Stimulated activated CD8-positive, alpha-beta memory T cell treated with anti-CD3 and anti-CD28 coated beads, Interleukin-12 subunit alpha, Interleukin-12 subunit beta, amount 100 ng/mL, for 24 hours (primary cell): ENCODE data around the gene LPIN2.
"Not testable (repeated sequence)": the region's sequence is repeated elsewhere in the genome, so short reads cannot be mapped to it uniquely, and the experiment has no call there.

Experiments
- DNase-seq: peaks from one replicate; pipeline ENCODE4 v3.0.0-alpha.2; 2020; ENCODE audit errors: extremely low read depth

LPIN2 gene

DNA sequence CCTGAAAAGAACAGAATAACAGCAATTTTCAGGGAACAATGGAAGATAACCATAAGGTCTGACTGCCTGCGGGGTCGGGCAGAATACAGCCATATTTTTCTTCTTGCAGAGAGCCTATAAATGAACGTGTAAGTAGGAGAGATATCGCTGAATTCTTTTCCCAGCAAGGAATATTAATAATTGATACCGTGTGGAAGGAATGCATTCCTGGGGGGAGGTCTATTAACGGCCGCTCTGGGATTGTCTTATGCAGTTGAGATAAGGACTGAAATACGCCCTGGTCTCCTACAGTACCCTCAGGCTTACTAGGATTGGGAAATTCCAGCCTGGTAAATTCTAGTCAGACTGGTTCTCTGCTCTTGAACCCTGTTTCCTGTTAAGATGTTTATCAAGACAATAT, 9.2 kb downstream of the LPIN2 start:
- not testable (repeated sequence) for DNase-seq

DNA sequence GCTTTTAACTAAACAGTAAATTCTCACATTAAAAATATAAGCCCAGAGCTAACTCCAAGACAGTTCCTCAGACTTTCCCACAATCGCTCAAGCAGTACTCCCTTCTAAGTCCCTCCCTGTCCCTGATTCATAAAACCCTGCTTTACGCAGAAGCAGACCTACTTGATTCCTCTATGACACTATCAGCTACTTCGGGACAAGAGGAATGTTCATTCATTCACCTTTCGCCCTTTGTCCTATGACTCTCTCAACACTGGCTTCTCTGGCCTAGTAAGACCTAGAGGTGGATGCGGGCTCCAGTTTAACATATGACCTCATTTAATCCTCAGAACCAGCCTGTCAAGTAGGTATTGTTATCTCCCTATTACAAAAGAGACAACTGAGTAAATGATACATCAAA, 10.2 kb downstream of the LPIN2 start:
- no peak for DNase-seq

DNA sequence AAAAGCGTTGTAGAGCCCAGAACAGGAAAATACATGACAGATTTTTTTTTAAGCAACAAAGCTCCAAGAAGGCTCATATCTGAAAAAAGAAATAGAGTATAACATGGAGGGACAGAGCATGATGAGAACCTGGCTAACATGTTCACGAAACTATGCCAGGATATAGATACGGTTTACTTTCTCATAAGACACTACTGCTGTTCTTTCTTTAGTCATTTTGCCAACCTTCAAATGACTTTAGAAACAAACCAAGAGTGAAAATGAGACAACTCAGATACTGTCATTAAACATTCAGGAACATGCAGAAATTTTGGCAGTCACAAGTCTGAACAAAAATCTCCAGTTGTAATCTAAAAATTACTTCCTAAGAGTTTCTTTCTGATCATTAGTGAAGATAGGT, 14.3 kb downstream of the LPIN2 start:
- no peak for DNase-seq

DNA sequence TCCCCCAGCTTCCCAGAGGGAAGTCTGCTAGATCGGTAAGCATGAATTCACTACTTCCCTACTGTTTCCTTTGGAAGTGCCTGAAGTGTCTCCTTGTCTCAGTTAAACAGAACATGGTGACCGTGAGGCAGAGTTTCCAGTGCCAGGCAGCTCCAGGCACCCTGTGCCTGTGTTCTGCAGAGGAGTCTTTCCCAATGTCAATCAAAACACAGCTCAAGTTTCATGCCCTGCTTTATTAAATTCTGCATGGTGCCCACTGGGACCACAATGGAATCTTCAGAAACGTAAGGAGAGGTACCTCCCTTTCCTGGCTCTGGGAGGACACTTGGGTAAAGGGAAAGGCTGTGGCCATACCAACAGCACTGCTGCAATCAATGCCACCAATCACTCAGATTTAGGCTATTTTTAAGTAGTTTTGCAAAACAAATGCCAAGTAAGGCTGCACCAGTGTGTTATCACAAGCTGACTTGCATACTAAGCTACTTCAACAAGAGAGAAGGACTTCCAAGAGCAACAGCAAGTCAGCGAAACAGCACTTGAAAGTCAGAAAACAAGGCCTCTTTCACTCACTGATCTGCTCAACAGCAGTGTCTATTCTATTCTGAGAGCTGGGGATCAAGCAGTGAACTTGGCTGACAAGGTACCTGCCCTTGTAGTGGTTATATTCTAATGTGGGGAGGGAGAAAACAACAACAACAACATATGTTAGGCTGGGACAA, 14.9 kb downstream of the LPIN2 start:
- DNase-seq = no peak

DNA sequence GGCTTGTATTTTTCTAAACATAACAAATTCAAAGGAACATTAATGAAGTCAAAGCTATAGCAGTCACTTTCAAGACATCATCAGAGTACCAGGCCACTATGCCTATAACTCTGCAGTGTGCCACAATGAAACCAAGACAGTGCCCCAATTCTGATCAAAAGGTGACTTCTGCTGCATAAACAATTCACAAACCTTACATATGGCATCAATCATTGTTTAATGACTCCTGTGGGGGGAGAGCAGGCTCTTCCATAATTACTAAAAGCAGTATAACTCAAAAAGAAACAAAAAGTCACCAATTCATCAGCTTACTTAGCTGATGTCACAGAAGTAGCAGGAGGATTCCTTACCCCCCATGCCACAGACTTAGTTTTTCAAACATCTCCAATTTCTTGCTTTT, 15.5 kb downstream of the LPIN2 start:
- DNase-seq = no peak

DNA sequence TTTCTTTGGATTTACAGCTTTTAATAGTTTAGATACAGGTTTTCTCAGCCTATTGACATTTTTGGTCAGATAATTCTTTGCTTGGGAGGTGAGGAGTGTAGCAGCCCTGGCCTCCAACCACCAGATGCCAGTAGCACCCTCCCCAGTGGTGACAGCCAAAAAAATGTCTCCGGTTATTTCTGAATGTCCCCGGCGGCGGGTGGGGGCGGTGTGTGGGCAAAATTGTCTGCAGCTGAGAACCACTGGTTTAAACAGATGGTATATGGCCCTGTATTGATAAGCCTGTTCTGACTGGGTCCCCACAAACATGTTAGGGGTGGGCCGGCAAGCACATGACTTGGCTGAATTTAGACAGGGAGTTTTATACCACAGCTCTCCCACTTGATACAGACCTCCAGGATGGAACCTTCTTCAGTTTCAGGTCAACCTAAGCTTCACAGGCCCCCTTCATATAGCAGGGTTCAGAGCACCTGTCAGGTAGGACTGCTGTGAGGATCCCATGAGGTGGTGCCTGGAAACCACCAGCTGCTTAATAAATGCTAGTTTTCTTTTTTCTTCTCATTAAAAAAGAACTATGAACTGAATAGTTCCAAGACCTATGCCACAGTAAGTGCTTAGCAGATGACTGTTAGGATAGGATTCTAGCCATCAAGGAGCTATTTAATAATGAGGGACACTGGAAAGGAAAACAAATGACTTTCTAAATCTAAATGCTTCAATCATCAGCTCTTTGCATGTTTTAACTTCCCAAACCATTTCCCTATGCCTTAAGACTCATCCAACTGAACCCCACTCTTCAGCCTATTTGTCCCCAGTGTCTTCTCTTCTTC, 18.1 kb downstream of the LPIN2 start:
- no peak for DNase-seq

DNA sequence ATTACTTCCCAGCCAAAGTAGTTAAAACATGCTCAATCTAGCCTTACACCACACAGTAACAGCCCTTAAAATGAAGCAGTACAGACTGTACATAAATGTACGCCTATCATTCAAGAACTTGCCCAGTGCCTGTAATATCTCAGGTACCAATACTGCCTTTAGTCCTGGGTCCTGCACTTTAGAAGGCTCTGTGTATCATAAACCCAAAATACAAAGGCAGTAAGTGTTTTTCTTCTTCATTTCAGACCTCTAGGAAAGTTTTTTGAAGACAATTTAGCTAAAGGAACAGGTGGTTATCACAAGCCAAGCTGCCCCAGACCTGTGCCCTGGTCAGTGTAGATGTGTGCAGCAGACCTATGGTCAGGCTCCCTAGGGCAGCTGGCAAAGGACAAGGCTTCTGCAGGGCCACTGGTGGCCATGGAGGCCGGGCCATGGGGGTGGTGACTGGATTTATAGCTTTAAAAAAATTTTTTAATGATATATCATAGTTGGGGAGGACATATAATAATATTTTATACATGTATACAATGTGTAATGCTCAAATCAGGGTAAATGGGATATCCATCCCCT, 18.8 kb downstream of the LPIN2 start:
- no peak for DNase-seq

DNA sequence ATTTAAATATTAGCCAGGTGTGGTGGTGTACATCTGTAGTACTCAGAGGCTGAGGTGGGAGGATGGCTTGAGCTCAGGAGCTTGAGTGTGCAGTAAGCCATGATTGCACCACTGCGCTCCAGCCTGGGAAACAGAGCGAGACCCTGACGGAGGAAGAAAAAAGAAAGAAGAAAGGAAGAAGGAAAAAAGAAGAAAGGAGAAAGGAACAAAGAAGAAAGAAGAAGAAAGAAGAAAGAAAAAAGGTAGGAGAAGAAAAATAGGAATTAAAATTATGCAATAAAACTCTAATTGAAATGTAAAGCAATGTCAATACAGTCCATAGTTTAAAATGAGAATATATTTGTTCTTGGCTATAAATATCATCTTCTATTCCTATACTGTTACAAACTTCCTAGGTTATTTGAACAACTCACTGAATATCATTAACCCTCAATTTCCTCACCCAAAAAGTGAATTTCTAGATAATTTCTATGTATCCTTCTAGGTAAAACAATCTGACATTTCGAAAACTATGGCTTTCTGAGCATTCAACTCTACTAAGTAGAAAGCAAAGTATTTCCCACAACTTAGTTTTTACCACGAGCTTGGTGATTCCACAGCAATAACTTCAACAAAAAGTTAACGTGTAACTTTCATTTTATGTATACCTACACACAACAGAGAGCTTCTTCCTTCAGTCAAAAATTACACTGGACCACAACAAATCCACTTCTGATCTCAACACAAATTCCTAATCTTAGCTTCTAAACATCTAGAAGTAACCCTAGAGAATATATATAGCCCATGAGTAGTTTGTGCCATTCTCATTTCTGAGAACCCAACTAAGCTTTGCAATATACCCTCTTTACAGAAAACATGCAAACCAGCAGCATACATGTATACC, 19.7 kb downstream of the LPIN2 start:
- DNase-seq = no peak

DNA sequence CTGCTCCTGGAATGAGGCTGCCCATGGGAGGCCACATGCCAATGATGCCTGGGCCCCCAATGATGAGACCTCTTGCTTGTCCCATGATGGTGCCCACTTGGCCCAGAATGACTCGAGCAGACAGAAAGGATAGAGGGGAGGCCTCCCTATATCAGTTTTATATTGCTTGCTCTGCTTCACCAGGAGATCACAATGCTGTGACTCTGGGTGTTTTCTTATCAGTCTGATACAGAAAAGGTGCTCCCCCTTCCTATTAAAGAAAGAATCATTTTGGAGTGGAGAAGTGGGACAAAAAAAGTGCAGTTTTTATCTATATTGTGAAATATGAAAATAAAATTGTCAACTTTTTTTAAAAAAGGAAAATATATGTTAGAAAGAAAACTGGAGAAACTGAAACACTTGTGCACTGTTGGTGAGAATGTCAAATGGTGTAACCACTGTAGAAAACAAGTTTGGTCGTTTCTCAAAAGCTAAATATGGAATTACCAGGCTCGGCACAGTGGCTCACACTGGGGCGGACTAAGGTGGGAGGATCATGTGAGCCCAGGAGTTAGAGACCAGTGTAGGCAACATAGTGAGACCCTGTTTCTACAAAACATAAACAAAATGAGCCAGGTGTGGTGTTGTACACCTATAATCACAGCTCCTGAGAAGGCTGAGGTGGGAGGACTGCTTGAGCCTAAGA, 21.8 kb downstream of the LPIN2 start:
- no peak for DNase-seq

DNA sequence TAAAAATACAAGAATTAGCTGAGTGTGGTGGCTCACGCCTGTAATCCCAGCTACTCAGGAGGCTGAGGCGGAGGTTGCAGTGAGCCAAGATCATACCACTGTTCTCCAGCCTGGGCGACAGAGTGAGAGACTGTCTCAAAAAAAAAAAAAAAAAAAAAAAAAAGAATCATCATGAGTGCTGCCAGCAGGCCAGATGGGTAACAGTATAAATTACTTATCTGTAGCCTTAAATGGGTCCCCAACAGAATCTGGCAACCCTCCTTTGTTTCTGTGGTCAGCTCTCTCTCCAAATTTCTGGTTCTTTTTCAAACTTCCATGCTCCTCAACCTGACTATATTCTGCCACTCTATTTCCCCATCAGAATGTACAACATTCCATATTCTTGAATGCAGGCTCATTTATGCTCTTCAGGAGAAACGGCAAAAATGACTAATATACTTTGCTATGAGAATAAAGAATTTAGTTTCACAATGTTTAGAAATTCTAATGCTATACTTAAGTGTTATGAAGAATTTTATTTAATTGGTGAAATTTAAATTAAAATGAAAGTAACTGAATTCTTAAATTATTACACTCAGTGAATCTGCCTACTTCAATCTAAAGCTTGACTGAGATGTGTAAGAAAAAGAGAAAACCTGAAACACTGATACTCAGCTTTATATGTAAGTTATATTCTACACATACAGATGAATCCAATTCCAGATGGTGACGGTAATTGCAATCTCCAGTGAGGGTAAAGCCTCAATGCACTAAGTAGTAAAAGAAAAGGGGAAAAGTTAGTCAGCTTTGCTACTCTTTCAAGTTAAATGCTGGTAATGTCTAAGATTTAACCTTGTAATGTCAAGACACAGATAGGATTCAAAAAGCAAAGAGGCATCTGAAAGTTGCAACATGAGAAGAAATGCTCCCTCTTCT, 24.8 kb downstream of the LPIN2 start:
- DNase-seq = no peak

DNA sequence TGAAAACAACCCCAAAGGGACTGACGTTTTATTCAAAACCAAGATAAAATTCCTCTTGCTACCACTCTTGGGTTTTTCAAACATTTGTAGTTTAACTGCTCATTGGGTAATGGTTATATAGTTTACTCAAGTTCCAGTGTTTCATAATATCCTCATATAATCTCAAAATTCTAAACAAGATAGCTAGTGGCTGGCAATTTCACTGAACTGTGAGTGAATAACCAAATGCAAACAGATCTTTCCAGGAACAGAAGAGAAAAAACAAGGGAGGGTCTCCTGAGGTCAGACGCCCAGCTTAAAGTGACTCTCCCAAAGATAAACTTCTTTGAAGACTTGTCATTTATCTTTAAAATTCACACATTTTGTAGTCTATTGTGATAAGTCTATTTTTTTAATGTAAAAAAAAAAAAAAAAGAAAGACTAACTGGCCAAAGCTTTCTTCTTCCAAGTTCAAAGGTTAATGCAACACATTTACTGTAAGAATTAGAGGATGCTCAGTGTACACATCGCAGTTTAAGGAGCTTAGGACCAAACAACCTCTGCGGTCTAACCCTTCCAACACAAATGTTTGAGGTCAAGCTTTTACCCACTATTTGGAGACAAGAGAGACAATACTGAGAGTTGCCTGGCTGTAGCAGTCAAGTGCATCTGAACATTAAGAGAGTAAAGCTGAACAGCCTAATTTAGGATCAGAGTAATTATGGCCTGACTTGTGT, 26.6 kb downstream of the LPIN2 start:
- DNase-seq = no peak

DNA sequence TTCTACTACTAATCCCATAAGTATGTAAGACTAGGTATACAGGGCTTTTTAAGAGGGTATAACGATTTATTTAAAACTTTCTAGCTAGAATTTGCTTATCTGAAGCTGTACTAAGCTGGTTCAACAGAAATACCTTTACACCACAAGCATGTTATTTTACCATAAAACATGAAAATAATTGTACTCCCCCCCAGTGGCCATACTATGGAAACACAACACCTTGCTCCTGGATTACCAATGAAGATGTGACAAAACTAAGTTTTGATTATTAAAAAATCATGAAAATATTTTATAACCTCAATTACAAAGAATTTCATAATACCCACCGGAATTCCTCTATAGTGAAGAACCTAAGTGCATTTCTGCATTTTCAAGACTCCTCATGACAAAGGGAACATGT, 27.3 kb downstream of the LPIN2 start:
- DNase-seq = no peak

DNA sequence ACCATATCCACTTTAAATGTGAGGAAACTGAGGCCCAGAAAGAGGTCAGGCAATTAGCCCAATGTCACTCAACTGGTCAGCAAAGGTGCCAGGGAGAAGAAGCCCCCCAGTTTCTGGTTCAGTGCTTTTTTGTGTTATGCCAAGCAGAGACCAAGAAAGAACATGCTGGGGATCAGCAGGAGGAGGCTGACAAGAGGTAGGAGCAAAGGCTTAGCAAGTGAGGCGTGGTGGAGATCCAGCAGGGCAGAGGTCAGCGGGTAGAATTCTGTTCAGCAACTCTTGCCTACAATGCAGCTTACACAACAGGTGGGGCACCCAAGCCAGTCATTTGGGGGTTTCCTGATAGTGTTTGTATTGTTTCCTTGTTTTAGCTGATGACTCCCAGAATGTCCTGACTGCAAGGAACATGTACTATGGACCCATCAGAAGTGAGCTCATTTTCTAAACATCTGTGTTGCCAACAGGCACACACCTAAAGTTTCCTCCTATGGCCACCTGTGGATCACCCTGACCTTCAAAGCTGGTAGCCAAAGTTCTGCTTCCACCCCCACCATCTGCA, 28.2 kb downstream of the LPIN2 start:
- DNase-seq = no peak

DNA sequence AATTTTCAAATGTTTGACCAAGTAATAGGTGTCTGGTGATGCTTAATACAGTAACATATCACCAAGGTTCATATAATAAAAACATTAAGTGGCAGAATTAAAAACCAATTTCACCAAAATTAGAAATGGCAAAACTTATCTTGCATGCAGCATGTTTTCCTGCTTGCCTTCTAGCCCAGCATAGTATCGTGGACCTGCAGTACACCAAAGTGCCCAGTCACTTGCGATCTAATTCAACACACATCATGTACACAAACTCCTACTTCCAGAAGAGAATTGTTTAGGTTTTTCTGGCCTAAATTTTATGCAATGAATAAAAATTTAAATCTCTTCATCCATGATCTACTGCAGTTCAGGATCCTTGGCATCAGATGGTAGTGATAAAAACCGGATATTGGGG, 28.9 kb downstream of the LPIN2 start:
- no peak for DNase-seq

DNA sequence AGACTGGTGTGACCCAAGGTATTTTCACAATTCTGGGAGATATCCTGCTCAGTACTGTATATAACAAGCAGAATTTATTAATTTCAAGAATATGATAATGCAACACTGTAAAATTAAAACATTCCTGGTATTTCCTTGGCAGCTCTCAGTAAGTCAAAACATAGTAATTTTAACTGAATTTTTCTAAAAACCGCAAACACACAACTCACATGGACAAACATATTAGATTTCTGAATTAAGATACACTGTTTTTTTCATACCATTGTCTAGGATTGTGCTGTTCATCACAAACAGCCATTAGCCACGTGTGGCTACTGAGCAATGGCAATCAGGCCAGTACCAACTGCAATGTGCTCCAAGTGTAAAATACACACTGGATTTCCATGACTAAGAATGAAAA, 29.6 kb downstream of the LPIN2 start:
- DNase-seq = no peak

DNA sequence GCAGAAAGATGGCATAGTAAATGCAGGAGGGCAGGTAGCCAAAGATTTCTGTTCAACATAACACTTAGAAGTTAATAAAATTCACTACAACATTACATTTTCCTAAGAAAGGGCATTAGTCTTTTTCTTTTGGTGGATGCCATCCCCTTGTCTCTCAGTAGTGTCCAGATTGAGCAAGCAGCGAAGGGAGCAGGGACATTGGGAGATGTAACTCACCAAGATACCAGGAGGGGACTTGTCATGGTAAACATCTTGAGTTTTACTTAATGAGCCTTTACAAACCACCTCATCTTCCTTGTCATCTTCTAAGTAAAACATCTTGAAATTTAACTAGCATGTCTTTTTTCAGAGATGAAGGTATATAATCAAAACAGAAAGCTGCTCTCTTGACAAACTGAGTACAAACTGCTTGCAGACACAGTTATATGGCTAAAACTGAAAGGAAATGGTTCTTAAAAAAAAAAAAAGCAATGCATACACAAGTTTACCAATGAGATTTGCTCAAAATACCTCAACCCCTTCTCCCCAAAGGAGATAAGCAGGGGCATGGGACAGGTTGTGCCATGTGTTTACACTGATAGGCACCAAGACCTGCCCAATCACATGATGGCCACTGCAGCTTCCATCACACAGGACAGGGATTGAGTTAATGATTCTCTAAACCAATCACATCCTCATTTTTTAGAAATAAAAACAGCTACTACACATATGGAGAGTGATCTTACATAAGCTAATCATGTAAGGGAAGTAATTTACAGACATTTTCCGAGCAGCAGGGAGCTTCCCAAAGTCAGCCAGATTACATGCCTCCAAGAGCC, 30.3 kb downstream of the LPIN2 start:
- no peak for DNase-seq

DNA sequence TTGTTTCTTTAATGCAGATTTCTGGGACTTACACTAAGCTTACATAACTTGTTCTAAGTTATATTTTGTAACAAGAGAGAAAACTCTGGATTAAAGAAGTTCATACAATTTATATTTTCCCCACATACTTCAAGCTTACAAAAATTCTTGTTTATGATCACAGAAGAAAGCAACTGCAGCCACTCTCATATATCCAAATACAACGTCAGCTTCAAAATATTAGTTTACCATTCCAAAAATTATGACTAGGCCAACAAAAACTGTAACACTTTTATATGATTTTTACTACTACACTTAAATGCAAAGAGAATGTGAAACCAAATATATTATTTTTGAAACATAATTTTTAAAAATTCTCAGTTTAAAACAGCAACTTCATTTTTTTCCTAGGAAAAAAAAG, 30.9 kb downstream of the LPIN2 start:
- no peak for DNase-seq

DNA sequence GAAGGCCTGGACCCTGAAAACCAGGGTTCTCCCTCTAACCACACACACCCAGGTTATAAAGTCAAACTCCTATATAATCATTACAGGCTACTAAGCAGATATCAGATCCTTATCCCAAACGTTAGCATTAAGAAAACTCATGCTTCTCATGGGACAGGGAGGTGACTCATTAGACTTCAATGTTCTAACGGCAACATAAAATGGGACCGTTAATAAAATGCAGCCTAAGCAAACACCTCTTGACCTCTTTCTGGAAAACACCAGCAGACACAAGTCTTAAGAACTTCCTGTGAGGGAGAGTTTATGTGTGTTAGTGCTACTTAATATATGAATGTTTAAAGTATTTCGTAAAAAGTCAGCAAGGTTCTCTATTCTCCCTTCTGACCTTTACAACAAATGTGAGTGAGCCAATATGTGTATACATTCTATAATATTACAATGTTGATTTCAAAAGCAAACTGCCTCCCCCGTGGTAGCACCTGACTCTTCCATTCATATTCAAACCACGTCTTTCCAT, 31.7 kb downstream of the LPIN2 start:
- no peak for DNase-seq
